ENCODE results near the gene RETREG1. TPM values are rescaled to one million over a fixed set of nuclear protein-coding genes. Genes with fewer than 3 reads are reported as not detected.

The RETREG1 gene
- total and polyA plus RNA-seq, 2 of the 13 experiments (the other 11 are each of a cell fraction or from before 2014, with no cell fraction given): 0.07 TPM; not detected in 1

DNA sequence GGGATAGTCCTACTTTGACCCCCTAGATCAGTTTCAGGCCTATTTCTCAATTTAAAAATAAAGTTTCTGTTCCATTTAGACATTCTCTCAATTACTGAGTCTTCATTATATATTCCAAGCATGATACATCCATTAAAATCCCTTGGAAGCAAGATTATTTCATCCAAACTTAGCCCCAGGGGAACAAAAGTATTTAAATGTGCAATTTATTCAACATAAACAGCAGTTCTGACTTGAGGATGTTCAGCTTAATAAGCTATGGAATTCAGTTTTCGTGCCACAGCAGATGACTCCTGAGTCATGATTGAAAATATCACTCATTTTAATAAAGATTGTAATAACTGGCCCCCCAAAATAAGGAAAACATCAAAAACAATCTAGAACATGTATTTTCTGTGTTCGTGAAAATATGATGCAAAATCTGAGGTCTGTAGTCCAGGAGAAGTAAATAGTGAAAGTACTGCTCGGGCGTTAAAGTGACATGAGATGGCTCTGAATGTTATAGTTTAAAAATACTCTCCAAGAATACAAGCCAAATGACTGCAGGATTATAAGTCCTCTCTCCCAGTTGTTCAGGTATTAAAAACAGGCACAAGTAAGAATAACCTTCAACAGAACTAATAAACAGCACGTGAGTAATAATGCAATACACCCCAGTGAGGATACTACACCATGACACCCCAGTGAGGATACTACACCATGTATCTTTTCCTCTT, 67.1 kb downstream of the RETREG1 start (continued):
- TF ChIP-seq ESRRA (CRISPR knock-in tag; IDR thresholded peaks at IDR 0.05; ENCODE audit: low read depth) (no peak), FOXO1 (CRISPR knock-in tag; IDR thresholded peaks at IDR 0.05) (no peak)

- Histone ChIP-seq H3K4me2 (ENCODE audit: low read depth, low read length) (no peak overlapping the region), H4K20me1 (ENCODE audit: insufficient read depth, low read length) (no peaks in the 10 kb centered on the region), H3K27ac (ENCODE audit: extremely low read length, insufficient read depth, low read length) (no peak overlapping the region), H2AFZ (ENCODE audit: low read length) (no peak overlapping the region), H3K79me2 (ENCODE audit: insufficient read depth, low read length) (no peaks in the 10 kb centered on the region), H3K4me3 (replicated peaks in 1 of 3; ENCODE audit: insufficient read depth in 1 of 3, low read depth in 2 of 3, low read length in 3 of 3) (no peak overlapping the region), H3K27me3 (ENCODE audit: control insufficient read depth in 1 of 2, insufficient read depth in 2 of 2, low read length in 2 of 2) (no peaks in the 10 kb centered on the region), H3K4me1 (ENCODE audit: insufficient read depth, low read length) (peaks cover 1% of the 10 kb centered on the region; the same call in 1 of the 2 replicates), H3K9ac (ENCODE audit: insufficient read depth, low read depth, low read length) (no peak overlapping the region), H3K36me3 (replicated peaks in 1 of 2; ENCODE audit: control insufficient read depth in 1 of 2, insufficient read depth in 2 of 2, low read length in 2 of 2) (no peaks in the 10 kb centered on the region), H3K9me3 (ENCODE audit: low read length) (no peaks in the 10 kb centered on the region)
- WGBS (ENCODE audit: low lambda C conversion rate): 38% methylated on average over 3 of the region's 3 CpGs
- intact Hi-C loops (cut with micrococcal nuclease; ENCODE audit: unreplicated experiment) (no loop called here), in situ Hi-C loops (cut with HindIII; ENCODE audit: extremely low pct_ligation_motif_present, low pct_unique_long_range_greater_than_20kb) (no loop called here)
- no TSS peak for BruUV-seq (replicated peaks)
- ChIA-PET CTCF (ENCODE audit: low intra/inter-chr PET ratio, low total read pairs) (no interaction called here), POLR2A (no interaction called here)
- DNase-seq (ENCODE audit: low spot score) (no peak), FAIRE-seq (no peak), ATAC-seq (no peak)
- TF ChIP-seq ZNF326 (CRISPR knock-in tag; IDR thresholded peaks at IDR 0.05; ENCODE audit: borderline replicate concordance): no peak
- TF ChIP-seq ZNF281 (CRISPR knock-in tag; IDR thresholded peaks at IDR 0.05; ENCODE audit: borderline replicate concordance): no peak
- no peak for TF ChIP-seq ZNF224 (CRISPR knock-in tag; IDR thresholded peaks at IDR 0.05)
- no peak for TF ChIP-seq ZNF143 (CRISPR knock-in tag; IDR thresholded peaks at IDR 0.05)
- TF ChIP-seq, protein P1, sequence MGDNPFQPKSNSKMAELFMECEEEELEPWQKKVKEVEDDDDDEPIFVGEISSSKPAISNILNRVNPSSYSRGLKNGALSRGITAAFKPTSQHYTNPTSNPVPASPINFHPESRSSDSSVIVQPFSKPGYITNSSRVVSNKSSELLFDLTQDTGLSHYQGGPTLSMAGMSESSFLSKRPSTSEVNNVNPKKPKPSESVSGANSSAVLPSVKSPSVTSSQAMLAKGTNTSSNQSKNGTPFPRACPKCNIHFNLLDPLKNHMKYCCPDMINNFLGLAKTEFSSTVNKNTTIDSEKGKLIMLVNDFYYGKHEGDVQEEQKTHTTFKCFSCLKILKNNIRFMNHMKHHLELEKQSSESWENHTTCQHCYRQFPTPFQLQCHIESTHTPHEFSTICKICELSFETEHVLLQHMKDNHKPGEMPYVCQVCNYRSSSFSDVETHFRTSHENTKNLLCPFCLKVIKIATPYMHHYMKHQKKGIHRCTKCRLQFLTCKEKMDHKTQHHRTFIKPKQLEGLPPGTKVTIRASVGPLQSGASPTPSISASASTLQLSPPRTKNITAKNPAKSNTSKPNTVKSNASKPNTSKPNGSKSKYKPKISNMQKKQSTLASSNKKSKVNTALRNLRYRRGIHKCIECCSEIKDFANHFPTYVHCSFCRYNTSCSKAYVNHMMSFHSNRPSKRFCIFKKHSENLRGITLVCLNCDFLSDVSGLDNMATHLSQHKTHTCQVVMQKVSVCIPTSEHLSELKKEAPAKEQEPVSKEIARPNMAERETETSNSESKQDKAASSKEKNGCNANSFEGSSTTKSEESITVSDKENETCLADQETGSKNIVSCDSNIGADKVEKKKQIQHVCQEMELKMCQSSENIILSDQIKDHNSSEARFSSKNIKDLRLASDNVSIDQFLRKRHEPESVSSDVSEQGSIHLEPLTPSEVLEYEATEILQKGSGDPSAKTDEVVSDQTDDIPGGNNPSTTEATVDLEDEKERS (CRISPR knock-in tag; IDR thresholded peaks at IDR 0.05): no peak
- no peak for TF ChIP-seq AKAP8 (CRISPR knock-in tag; IDR thresholded peaks at IDR 0.05)
- no peak for TF ChIP-seq ZSCAN25 (CRISPR knock-in tag; IDR thresholded peaks at IDR 0.05)
- TF ChIP-seq NRL (CRISPR knock-in tag; IDR thresholded peaks at IDR 0.05; ENCODE audit: borderline replicate concordance): no peak
- no peak for TF ChIP-seq EZH2 (conservative IDR thresholded peaks at IDR 0.05; ENCODE audit: low read depth, low read length)
- TF ChIP-seq NFKBIZ (CRISPR knock-in tag; IDR thresholded peaks at IDR 0.05): no peak
- TF ChIP-seq ZBTB39 (CRISPR knock-in tag; IDR thresholded peaks at IDR 0.05): no peak
- TF ChIP-seq, protein P2, sequence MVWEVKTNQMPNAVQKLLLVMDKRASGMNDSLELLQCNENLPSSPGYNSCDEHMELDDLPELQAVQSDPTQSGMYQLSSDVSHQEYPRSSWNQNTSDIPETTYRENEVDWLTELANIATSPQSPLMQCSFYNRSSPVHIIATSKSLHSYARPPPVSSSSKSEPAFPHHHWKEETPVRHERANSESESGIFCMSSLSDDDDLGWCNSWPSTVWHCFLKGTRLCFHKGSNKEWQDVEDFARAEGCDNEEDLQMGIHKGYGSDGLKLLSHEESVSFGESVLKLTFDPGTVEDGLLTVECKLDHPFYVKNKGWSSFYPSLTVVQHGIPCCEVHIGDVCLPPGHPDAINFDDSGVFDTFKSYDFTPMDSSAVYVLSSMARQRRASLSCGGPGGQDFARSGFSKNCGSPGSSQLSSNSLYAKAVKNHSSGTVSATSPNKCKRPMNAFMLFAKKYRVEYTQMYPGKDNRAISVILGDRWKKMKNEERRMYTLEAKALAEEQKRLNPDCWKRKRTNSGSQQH (CRISPR knock-in tag; IDR thresholded peaks at IDR 0.05; ENCODE audit: low read depth): no peak
Measured at GRCh38 chr5:16548812-16549211, 68.0 kb downstream of the RETREG1 start.

Measured in HepG2 (cell line).